ENCODE data around the gene ZNF503. TPM values are rescaled to one million over a fixed set of nuclear protein-coding genes. Genes with fewer than 3 reads are reported as not detected.

ZNF503 gene
- total and polyA plus RNA-seq, 2 of the 8 experiments (the other 6 are each of a cell fraction or from before 2014, with no cell fraction given) = 0.03 to 0.13 TPM

DNA sequence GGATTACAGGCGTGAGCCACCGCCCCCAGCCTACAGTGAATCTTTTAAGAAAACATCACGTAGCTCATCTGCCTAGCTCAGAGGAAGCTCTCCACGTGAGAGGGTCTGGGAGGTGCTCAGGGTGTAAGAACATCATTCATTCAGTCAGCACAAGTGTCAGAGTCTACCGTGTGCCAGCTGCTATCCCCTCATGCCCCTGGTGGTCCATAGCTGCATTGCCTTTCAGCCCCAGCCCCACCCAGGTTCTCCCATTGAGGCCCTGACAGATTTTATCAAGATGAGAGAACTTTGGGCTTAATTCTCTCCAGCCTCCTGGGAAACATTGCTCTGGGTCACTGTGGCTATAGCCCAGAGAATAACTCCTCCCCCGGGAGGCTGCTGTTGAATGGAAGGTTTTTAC lies 45.1 kb downstream of the ZNF503 start (continued):
- TF ChIP-seq CHD7 (IDR thresholded peaks at IDR 0.05; ENCODE audit: insufficient replicate concordance, low read length) (no peak), RBBP5 (IDR thresholded peaks at IDR 0.05; ENCODE audit: borderline replicate concordance, low read depth, low read length) (no peak), FOSL1 (IDR thresholded peaks at IDR 0.05; ENCODE audit: insufficient read depth, low read depth, low read length) (no peak), CTCF (IDR thresholded peaks at IDR 0.05; ENCODE audit: control extremely low read depth in 1 of 3, insufficient read depth in 1 of 3, low read depth in 1 of 3, low read length in 3 of 3) (peak; percentile 28 to 73 (median 65); a peak in 3 of 4 replicates), HDAC2 (IDR thresholded peaks at IDR 0.05; ENCODE audit: borderline replicate concordance in 1 of 2, low read depth in 2 of 2, low read length in 2 of 2) (no peak), RFX5 (IDR thresholded peaks at IDR 0.05; ENCODE audit: borderline replicate concordance, low read depth, low read length) (no peak), YY1 (IDR thresholded peaks at IDR 0.05; ENCODE audit: low read depth, low read length) (no peak), EP300 (IDR thresholded peaks at IDR 0.05; ENCODE audit: borderline replicate concordance in 1 of 2, low read depth in 2 of 2, low read length in 2 of 2) (no peak)
